GM18519 (cell line): ENCODE measurements around the gene MLLT6.
A peak's percentile ranks its signal among the peaks of the same experiment; 100 is the strongest.

Source experiments
- ATAC-seq: cut with Tn5 transposase; IDR thresholded peaks from one replicate; pipeline ENCODE4 v1.9.1; 2021; ENCODE audit warnings: mild to moderate bottlenecking, moderate library complexity; ENCODE audit not compliant: unreplicated experiment, low FRiP score

Gene MLLT6

DNA sequence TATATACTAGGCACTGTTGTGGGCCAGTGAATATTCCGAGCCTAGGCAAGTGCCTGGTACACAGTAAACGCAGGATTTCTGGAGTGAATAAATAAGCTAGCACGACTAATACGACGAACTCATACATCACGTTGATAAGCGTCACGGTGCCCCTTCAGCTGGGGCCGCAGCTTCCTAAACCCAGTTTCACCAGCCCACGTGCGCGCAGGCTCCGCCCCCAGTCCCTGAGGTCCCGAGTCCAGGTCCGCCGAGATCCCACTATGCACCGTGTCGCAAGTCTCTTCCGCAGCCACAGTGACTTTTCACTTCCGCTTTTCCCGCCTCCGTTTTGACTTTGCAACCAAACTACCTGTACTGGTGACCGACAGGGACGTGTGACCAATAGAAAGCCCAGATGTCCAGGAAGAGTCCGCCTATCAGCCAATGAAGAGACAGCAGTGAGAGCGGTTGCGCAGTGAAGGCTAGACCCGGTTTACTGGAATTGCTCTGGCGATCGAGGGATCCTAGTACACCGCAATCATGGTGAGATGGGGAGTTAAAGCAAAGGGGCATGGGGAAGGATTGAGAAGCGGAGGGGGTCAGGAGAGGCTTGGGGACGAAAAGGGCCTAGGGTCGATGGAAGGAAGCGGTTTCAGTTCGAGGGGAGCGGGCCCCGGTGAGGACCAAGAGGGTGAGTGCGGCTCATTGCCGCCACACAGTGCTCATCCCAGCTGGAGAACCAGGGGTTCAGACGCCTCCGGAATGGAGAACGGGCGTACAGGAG, 47.4 kb downstream of the MLLT6 start, which contains the start of gene PSMB3:
Gene PSMB3 (plus strand): TSS at position 434 of the 763 bp plus-strand sequence. CDS start 86 bp downstream, at position 520.
- peak; percentile 74 for ATAC-seq

DNA sequence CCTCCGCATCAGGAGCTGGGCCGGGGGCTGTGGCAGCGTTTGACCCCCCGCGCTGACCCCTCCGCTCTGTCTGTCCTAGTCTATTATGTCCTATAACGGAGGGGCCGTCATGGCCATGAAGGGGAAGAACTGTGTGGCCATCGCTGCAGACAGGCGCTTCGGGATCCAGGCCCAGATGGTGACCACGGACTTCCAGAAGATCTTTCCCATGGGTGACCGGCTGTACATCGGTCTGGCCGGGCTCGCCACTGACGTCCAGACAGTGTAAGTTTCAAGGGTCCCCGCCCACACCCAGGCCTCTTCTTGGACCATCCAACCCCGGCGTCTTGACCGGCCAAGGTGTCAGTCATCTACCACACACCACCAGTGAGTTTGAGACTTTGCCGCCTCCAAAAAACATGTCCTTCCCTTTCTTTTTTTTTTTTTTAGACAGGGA, 48.0 kb downstream of the MLLT6 start:
- ATAC-seq = no peak

- no peak for ATAC-seq
These were observed 56.5 kb downstream of the MLLT6 start for GRCh38 chr17:38761612-38762011.

- no peak for ATAC-seq
These were observed 57.2 kb downstream of the MLLT6 start for GRCh38 chr17:38762231-38762630.

GRCh38 chr17:38766341-38766740, 61.3 kb downstream of the MLLT6 start:
- ATAC-seq = no peak

DNA sequence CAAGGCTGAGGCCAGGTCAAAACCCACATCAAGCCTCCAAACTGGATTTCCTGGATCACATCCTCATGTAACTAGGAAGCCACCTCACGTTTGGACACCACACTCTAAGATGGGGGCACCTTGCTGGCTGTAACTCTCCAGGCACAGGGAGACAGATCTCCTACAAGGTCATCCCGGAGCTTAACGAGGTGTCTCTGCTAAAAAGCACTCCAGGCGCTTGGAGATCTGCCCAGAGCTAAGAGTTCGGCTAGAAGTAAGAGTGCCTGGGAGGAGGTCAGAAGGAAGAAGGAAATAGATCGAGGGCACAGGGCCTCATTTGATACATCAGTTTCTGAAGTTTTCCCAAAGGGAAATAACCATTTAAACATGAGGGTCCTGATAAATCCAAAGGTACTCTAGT, 63.3 kb downstream of the MLLT6 start:
- ATAC-seq = no peak

DNA sequence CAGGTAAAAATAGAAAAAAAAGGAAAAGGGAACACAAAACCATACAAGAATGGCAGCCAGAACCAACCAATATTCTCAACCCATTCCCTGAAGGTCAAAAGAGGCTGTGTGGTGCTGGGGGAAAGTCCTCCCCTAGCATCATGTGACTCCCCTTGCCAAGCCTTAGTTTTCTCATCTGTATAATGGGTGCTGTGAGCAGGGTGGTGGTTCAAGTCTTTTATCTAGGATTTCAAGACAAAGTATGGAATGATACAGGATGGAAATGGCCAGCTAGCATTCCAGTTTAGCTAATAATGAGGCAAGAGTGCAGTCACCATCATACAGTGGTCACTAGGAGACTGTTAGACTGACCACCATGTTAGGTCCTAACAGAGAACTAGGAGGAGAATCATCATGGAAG, 68.2 kb downstream of the MLLT6 start:
- no peak for ATAC-seq

DNA sequence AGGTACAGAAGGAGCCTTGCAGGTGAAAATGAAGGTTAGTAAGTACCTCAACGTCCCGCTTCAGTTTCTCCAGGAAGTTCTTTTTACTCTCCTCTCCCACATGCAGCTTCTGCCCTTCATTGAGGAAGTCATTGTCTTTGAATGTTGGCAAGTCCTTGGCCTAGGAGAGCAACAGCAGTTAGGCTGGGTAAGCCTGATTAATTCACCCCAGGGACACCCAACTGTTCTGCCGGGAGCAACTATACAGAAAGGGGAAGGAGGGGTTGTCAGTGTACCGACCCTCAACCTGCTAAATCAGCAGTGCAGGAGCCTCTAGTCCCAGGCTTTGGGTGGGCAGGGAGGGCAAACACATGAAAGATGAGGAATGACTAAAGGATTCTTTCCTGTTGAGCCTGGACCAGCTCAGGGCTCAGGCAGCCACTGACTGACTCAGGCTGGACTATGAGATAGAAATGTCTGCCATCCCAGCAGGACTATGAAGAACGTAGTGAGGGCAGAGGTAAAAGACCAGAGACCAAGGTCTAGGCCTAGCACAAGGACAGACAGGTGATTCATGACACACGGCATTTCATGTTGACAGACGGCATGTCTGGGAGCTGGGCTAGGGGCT, 72.7 kb downstream of the MLLT6 start:
- ATAC-seq = no peak
